Measurements from ENCODE around the gene PHYKPL. TPM values are rescaled to one million over a fixed set of nuclear protein-coding genes. Genes with fewer than 3 reads are reported as not detected.

The PHYKPL gene
- total and polyA plus RNA-seq, 11 donors: 21.3 to 56.2 (median 38.6) TPM

DNA sequence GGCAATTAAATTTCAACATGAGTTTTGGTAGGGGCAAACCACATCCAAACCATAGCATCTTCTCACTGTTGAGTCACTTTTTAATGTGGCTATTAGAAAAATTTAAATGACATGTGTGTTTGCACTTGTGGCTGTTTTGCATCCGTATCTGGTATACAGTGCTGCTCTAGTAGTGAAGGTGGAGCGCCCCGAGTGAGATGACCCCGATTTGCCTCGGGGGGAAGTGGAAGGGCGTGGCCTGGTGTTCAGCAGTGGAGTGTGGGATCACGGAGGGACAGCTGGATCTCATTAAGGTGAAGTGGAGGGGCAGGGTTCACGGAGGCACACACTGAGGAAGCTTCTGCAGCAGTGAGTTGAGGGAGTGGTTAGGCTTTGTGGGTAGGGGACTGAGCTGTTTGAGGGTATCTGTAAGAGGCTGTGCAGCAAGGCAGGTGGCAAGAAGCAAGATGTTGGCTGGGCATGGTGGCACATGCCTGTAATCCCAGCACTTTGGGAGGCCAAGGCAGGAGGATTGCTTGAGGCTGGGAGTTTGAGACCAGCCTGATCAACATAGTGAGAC is 39.3 kb downstream of the PHYKPL start:
- DNase-seq (no peak), ATAC-seq (no peak)
- TF ChIP-seq CTCF (IDR thresholded peaks at IDR 0.05): no peak
- no peak for TF ChIP-seq POLR2A (IDR thresholded peaks at IDR 0.05)
- Histone ChIP-seq H3K4me3 (no peak overlapping the region), H3K4me1 (peaks cover 0 to 8% (median 0%) of the 10 kb centered on the region in 12 donors), H3K27ac (no peak overlapping the region), H3K9me3 (no peaks in the 10 kb centered on the region), H3K36me3 (no peaks in the 10 kb centered on the region), H3K27me3 (peaks cover 0 to 15% (median 0%) of the 10 kb centered on the region in 9 donors)
- WGBS, 4 donors: 70 to 75% (median 73%) methylated on average over 8 of the region's 8 CpGs
- intact Hi-C loops (cut with DNase I): no loop called here

GRCh38 chr5:178192787-178193186 is 39.8 kb downstream of the PHYKPL start:
- DNase-seq (no peak), ATAC-seq (no peak)
- Histone ChIP-seq H3K36me3 (no peaks in the 10 kb centered on the region), H3K9me3 (no peaks in the 10 kb centered on the region), H3K4me1 (peaks cover 0 to 8% (median 0%) of the 10 kb centered on the region in 12 donors), H3K4me3 (no peak overlapping the region), H3K27me3 (peaks cover 0 to 15% (median 0%) of the 10 kb centered on the region in 9 donors), H3K27ac (no peak overlapping the region)
- intact Hi-C loops (cut with DNase I): no loop called here
- no peak for TF ChIP-seq POLR2A (IDR thresholded peaks at IDR 0.05)
- TF ChIP-seq CTCF (IDR thresholded peaks at IDR 0.05): no peak
- 86 to 90% (median 89%) methylated on average over 7 of the region's 7 CpGs for WGBS, 4 donors

GRCh38 chr5:178192244-178192643 is 40.4 kb downstream of the PHYKPL start:
- TF ChIP-seq POLR2A (IDR thresholded peaks at IDR 0.05) (no peak), CTCF (IDR thresholded peaks at IDR 0.05) (no peak)
- no peaks in the 10 kb centered on the region for H3K9me3 ChIP-seq
- DNase-seq: no peak
- no peak for ATAC-seq
- H3K4me3 ChIP-seq: no peak overlapping the region
- peaks cover 0 to 8% (median 0%) of the 10 kb centered on the region in 12 donors for H3K4me1 ChIP-seq
- H3K27me3 ChIP-seq: peaks cover 0 to 15% (median 0%) of the 10 kb centered on the region in 9 donors
- no peak overlapping the region for H3K27ac ChIP-seq
- intact Hi-C loops (cut with DNase I): no loop called here
- WGBS, 4 donors: 56 to 68% (median 61%) methylated on average over 2 of the region's 2 CpGs
- H3K36me3 ChIP-seq: no peaks in the 10 kb centered on the region

DNA sequence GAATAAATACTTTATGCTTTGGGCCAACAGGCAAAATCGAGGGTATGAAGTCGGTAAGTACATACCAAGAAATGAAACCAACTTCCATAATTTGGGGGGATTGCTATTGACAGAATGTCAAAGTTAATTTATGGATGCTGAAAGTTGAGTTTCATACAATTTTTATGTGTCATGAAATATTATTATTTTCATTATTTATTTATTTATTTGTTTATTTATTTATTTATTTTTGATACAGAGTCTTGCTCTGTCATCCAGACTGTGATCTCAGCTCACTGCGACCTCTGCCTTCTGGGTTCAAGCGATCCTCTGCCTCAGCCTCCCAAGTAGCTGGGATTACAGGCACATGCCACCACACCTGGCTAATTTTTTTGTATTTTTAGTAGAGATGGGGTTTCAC is 40.9 kb downstream of the PHYKPL start:
- ATAC-seq (no peak), DNase-seq (no peak)
- peaks cover 0 to 15% (median 0%) of the 10 kb centered on the region in 9 donors for H3K27me3 ChIP-seq
- H3K27ac ChIP-seq: no peak overlapping the region
- no peak overlapping the region for H3K4me3 ChIP-seq
- H3K36me3 ChIP-seq: no peaks in the 10 kb centered on the region
- WGBS, 4 donors: 69 to 84% (median 76%) methylated on average over 4 of the region's 4 CpGs
- no peak for TF ChIP-seq CTCF (IDR thresholded peaks at IDR 0.05)
- no peak for TF ChIP-seq POLR2A (IDR thresholded peaks at IDR 0.05)
- no peaks in the 10 kb centered on the region for H3K9me3 ChIP-seq
- H3K4me1 ChIP-seq: peaks cover 0 to 8% (median 0%) of the 10 kb centered on the region in 12 donors
- intact Hi-C loops (cut with DNase I): no loop called here
